AML-193 (cell line): ENCODE data around the gene NCKAP1.
"Not testable (repeated sequence)": the region's sequence is repeated elsewhere in the genome, so short reads cannot be mapped to it uniquely, and the experiment has no call there.

ENCODE experiments used
- DNase-seq, 2 experiments: peaks; one replicate each; lab custom pipeline; 2025; lab: John Stamatoyannopoulos, UW

NCKAP1 gene

GRCh38 chr2:183035954-183036669 lies 2.1 kb downstream of the NCKAP1 start:
- DNase-seq, result peak; percentile 46 to 53

GRCh38 chr2:183035298-183035953 lies 2.8 kb downstream of the NCKAP1 start:
- DNase-seq, result no peak

- no peak for DNase-seq
Measured at GRCh38 chr2:183034806-183035205, 3.5 kb downstream of the NCKAP1 start.

DNA sequence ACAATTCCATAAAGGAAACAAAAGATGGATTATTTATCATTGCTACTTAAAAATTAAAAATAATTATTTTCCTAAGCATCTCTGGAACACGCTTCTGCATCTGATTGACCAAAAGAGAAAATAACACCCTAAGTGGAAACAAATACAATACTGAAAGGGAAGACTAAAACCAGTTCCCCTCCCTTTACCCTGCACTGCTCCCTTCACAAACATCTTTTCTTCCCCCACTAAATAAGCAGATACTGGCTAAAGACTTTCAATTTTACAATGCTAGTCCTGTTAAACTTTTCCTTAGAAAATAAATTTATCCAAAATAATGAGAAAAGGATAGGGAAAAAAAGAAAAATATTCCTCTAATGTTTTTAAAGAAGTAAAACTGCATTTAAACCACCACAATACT lies 4.3 kb downstream of the NCKAP1 start:
- DNase-seq, result no peak

DNA sequence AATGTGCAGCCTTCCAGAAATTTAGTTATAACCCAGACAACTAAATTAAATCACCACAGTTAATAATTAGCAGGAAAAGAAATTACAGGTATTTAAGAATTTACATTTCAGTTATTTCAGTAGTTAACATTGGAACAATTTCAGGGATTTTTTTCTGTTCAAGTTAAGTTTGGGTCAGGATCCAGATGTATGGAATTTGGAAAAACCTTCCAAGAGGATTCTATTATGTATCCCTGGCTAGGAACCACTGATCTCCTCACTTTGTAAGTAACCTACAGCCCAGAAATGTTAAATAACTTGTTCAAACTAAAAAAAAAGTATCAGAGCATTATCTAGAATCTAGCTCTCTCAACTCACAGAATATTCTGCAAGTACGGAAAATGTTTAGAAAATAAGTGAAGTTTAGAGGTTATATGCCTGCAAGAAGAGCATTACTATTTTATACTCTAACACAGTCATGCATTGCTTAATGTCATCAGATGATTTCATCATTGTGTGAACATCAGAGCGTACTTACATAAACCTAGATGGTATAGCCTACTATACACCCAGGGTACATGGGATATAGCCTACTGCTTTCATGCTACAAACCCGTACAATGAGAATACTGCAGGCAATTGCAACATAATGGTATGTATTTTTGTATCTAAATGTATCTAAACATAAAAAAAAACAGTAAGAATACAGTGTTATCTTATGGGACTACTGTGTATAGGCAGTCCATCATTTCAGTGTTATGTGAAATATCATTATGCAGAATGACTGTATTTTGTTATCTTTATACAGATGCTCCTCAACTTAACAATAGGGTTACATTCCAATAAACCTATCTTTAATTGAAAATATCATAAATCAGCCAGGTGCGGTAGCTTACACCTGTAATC lies 6.1 kb downstream of the NCKAP1 start:
- DNase-seq, result peak; percentile 7 to 15

GRCh38 chr2:183029219-183029618 lies 9.0 kb downstream of the NCKAP1 start:
- no peak for DNase-seq

DNA sequence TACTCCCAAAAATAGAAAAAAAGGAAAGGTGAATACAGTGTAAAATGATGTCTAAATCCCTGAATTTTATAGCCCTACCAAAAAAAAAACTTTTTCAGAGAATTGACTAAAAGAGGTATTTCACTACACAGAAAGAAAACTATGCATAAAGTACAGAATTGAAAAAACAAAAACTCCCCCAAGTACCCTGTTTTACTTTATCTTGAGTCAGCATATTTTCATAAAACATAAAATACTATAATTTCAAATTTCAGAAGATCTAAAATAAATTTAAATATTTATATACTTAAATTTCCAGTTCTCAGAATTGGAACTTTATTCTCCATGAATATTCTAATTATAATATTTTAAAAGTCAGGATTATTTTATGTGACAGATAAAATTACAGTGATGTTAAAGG lies 10.1 kb downstream of the NCKAP1 start:
- no peak for DNase-seq

DNA sequence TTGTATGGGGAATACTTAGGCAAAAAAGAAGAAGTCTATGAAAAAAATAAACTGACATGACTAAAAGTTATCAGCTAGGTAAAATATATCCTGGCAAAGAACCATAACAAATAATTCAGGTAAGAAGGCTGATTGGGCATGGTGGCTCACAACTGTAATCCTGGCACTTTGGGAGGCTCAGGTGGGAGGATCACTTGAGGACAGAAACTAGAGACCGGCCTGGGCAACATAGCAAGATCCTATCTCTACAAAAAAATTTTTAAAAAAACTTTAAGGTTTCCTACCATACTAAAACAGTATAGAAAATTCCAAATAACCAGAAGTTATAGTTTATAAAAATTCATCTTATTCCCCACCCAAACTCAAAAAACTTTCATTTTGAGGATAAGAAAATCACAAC lies 10.8 kb downstream of the NCKAP1 start:
- no peak for DNase-seq

- no peak for DNase-seq
Measured at GRCh38 chr2:183026424-183026823, 11.8 kb downstream of the NCKAP1 start.

GRCh38 chr2:183025993-183026392 lies 12.3 kb downstream of the NCKAP1 start:
- DNase-seq, result no peak

- no peak for DNase-seq
Measured at GRCh38 chr2:183024339-183025095, 13.7 kb downstream of the NCKAP1 start.

GRCh38 chr2:183022711-183023110 lies 15.5 kb downstream of the NCKAP1 start:
- DNase-seq, result no peak

GRCh38 chr2:183021613-183022012 lies 16.6 kb downstream of the NCKAP1 start:
- DNase-seq, result no peak

- DNase-seq, result no peak
Measured at GRCh38 chr2:183019718-183020442, 18.4 kb downstream of the NCKAP1 start.

DNA sequence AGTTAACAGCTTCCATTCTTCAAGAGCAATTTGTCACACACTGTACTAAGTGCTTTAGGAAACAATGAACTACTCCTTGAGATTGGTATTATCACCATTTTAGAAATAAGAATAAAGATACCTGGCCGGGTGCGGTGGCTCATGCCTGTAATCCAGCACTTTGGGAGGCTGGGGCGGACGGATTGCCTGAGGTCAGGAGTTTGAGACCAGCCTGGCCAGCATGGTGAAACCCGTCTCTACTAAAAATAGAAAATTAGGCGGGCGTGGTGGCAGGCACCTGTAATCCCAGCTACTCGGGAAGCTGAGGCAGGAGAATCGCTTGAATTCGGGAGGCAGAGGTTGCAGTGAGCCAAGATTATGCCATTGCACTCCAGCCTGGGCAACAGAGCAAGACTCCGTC lies 20.4 kb downstream of the NCKAP1 start:
- not testable (repeated sequence) for DNase-seq

DNA sequence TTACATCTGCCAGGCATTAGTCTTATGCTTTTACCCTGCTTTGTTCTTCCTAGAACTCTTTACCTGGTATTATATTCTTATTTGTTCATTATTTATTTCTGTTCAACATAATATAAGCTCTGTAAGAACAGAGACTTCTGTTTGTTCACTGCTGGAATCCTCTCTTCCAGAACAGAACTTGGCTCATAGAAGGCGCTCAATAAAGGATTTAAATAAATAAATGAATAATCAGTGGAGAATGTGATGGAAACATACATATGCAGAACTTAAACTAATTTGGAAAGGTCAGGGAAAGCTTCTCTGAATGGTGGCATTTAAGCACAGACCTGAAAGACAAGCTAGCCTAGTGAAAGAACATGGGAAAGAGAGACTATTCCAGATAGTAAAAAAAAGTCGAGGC lies 24.3 kb downstream of the NCKAP1 start:
- DNase-seq, result no peak

GRCh38 chr2:183011743-183012142 lies 26.5 kb downstream of the NCKAP1 start:
- no peak for DNase-seq

DNA sequence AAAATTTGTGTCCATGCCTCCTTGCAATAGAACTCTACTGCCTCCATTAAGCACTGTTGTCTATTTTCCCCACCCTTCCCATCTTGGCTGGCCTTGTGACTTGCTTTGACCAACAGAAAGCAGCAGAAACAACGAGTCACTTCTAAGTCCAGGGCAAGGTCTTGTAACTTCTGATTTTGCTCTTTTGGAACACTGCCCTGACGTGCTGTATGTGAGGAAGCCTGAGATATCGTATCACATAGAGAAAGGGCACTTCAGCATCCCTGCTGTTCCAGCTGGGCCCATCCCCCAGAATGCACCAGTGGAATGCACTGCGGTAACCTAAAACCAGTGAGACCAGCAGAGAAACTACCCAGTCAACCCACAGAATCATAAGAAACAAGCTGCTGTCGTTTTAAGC lies 28.1 kb downstream of the NCKAP1 start:
- DNase-seq, result no peak

DNA sequence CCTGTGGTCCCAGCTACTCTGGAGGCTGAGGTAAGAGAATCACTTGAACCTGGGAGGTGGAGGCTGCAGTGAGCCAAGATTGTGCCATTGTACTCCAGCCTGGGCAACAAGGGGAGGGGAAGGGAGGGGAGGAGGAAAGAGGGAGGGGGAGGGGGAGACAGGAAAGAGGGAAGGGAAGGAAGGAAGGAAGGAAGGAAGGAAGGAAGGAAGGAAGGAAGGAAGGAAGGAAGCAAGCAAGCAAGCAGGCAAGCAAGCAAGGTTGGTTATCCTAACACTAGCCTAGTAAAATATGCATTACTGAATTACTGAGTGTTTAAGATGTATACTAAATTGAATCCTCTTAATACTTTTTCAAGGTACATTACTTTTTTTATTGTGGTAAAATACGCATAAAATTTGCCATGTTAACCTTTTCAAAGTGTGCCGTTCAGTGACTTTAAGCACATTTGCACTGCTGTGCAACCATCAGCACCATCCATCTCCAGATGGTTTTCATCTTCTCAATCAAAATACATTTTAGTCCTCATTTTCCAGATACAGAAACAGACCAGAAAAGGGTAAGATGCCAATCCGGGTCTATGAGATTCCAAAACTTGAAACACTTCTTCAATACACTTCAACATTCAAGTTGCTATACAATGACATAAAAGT lies 28.9 kb downstream of the NCKAP1 start:
- DNase-seq, result no peak

GRCh38 chr2:183001948-183002347 lies 36.3 kb downstream of the NCKAP1 start:
- no peak for DNase-seq

- DNase-seq, result no peak
Measured at GRCh38 chr2:183000846-183001245, 37.4 kb downstream of the NCKAP1 start.
